ENCODE results near the gene RAB11B. TPM values are rescaled to one million over a fixed set of nuclear protein-coding genes. Genes with fewer than 3 reads are reported as not detected.
"Not testable (repeated sequence)": the region's sequence is repeated elsewhere in the genome, so short reads cannot be mapped to it uniquely, and the experiment has no call there.

RAB11B gene
- total and polyA plus RNA-seq, 2 of the 13 experiments (the other 11 are each of a cell fraction or from before 2014, with no cell fraction given), result 6.0 to 28.4 TPM

DNA sequence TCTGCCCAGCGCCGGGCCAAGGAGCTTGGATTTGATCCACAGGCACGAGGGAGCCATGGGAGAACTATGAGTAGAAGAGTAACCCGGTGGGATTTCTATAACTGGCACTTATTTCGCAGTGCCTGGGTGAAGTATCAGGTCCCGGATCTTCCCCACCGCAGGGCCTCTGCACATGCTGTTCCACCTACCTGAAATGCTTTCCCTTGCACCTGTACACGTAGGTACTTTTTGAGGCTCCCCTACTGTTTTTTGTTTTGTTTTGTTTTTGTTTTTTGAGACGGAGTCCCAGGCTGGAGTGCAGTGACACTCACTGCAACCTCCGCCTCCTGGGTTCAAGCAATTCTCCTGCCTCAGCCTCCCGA, 46.7 kb upstream of the RAB11B start:
- intact Hi-C loops (cut with micrococcal nuclease; ENCODE audit: unreplicated experiment) (no loop called here), in situ Hi-C loops (cut with HindIII; ENCODE audit: extremely low pct_ligation_motif_present, low pct_unique_long_range_greater_than_20kb) (no loop called here)
- no peak overlapping the region for H3K27ac ChIP-seq (ENCODE audit: extremely low read length, insufficient read depth, low read length)
- H3K4me1 ChIP-seq (ENCODE audit: insufficient read depth, low read length), result peaks cover 55% of the 10 kb centered on the region
- no TSS peak for BruUV-seq (replicated peaks)
- 32% methylated on average over 6 of the region's 11 CpGs for WGBS (ENCODE audit: low lambda C conversion rate)
- peak overlapping the region; percentile 86 for H3K4me2 ChIP-seq (ENCODE audit: low read depth, low read length)
- H3K9me3 ChIP-seq (ENCODE audit: low read length), result no peaks in the 10 kb centered on the region
- DNase-seq (ENCODE audit: low spot score), result no peak
- H4K20me1 ChIP-seq (ENCODE audit: insufficient read depth, low read length), result no peaks in the 10 kb centered on the region
- peak overlapping the region in 2 of 3 experiments; percentile 51 to 75; a peak in 2 of 6 replicates for H3K4me3 ChIP-seq (replicated peaks in 1 of 3; ENCODE audit: insufficient read depth in 1 of 3, low read depth in 2 of 3, low read length in 3 of 3)
- H3K79me2 ChIP-seq (ENCODE audit: insufficient read depth, low read length), result no peaks in the 10 kb centered on the region
- no peak for TF ChIP-seq MAZ (IDR thresholded peaks at IDR 0.05; ENCODE audit: borderline replicate concordance, low read depth, low read length)
- TF ChIP-seq MAZ (CRISPR knock-in tag; IDR thresholded peaks at IDR 0.05; ENCODE audit: low read depth), result no peak
- 0 out of 2 replicates have a peak, but pooled peaks have one; percentile 2 for TF ChIP-seq HNF4G (IDR thresholded peaks at IDR 0.05; ENCODE audit: borderline replicate concordance, low read depth, low read length)
- no peak for TF ChIP-seq HNF4G (CRISPR knock-in tag; IDR thresholded peaks at IDR 0.05; ENCODE audit: borderline replicate concordance, low read depth)
- TF ChIP-seq KDM4B (CRISPR knock-in tag; IDR thresholded peaks at IDR 0.05), result no peak
- TF ChIP-seq ZNF501 (CRISPR knock-in tag; IDR thresholded peaks at IDR 0.05), result 0 out of 2 replicates have a peak, but pooled peaks have one; percentile 2
- peak; percentile 59 for TF ChIP-seq ZMYM3 (CRISPR knock-in tag; IDR thresholded peaks at IDR 0.05)
- no peaks in the 10 kb centered on the region for H3K36me3 ChIP-seq (replicated peaks in 1 of 2; ENCODE audit: control insufficient read depth in 1 of 2, insufficient read depth in 2 of 2, low read length in 2 of 2)
- no peak for ATAC-seq
- no peak for FAIRE-seq
- H2AFZ ChIP-seq (ENCODE audit: low read length), result no peak overlapping the region
- ChIA-PET POLR2A (no interaction called here), CTCF (ENCODE audit: low intra/inter-chr PET ratio, low total read pairs) (no interaction called here)
- H3K27me3 ChIP-seq (ENCODE audit: control insufficient read depth in 1 of 2, insufficient read depth in 2 of 2, low read length in 2 of 2), result peaks cover 0 to 11% of the 10 kb centered on the region in 2 experiments; a peak in 3 of 5 replicates
- no peak overlapping the region for H3K9ac ChIP-seq (ENCODE audit: insufficient read depth, low read depth, low read length)

DNA sequence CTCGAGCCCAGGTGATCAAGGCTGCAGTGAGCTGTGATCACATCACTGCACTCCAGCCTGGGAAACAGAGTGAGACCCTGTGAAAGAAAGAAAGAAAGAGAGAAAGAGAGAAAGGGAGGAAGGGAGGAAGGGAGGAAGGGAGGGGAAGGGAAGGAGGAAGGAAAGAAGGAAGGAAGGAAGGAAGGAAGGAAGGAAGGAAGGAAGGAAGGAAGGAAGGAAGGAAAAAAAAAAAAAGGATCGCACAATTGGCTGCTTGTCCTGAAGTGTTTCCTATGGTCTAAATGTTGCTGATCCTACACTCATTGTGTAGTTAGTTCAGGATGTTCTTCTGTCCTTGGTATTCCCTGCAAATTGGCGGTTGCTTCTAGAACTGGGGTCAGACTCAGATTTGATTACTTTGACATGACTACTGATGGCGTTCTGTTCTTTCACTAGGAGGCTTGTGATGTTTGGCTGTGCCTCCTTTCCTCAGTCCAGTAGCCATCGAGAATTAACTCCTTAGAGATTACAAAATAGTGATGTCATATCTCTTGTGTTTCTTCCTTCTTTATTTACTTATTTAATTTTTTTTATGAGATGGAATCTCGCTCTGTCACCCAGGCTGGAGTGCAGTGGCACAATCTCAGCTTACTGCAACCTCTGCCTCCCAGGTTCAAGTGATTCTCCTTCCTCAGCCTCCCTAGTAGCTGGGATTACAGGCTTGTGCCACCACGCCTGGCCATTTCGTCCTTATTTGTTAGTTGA, 40.4 kb upstream of the RAB11B start:
- 49% methylated on average over 8 of the region's 8 CpGs for WGBS (ENCODE audit: low lambda C conversion rate)
- H3K4me3 ChIP-seq (replicated peaks in 1 of 3; ENCODE audit: insufficient read depth in 1 of 3, low read depth in 2 of 3, low read length in 3 of 3); H3K27me3 ChIP-seq (ENCODE audit: control insufficient read depth in 1 of 2, insufficient read depth in 2 of 2, low read length in 2 of 2); H3K36me3 ChIP-seq (replicated peaks in 1 of 2; ENCODE audit: control insufficient read depth in 1 of 2, insufficient read depth in 2 of 2, low read length in 2 of 2); DNase-seq (ENCODE audit: low spot score); H2AFZ ChIP-seq (ENCODE audit: low read length); CTCF ChIA-PET (ENCODE audit: low intra/inter-chr PET ratio, low total read pairs); BruUV-seq (replicated peaks); H3K27ac ChIP-seq (ENCODE audit: extremely low read length, insufficient read depth, low read length); H3K79me2 ChIP-seq (ENCODE audit: insufficient read depth, low read length); H3K9me3 ChIP-seq (ENCODE audit: low read length); H3K4me2 ChIP-seq (ENCODE audit: low read depth, low read length); FAIRE-seq; H3K9ac ChIP-seq (ENCODE audit: insufficient read depth, low read depth, low read length); ATAC-seq; H4K20me1 ChIP-seq (ENCODE audit: insufficient read depth, low read length); TF ChIP-seq ATF7, CREB1 (CRISPR knock-in tag; IDR thresholded peaks at IDR 0.05): not testable (repeated sequence)
- intact Hi-C loops (cut with micrococcal nuclease; ENCODE audit: unreplicated experiment), result loop anchor here (10.0 kb wide), 1 partner anchor 95 kb away; the partner anchor contains the start of gene HNRNPM
- in situ Hi-C loops (cut with HindIII; ENCODE audit: extremely low pct_ligation_motif_present, low pct_unique_long_range_greater_than_20kb), result loop anchor here (5.0 kb wide), 1 partner anchor 48 kb away; no protein-coding TSS in a partner anchor
- POLR2A ChIA-PET, result interaction anchor here (0.8 kb wide), 1 partner anchor 28 kb away, joined by 3 read pairs; the partner anchor contains the start of genes NDUFA7 and RPS28
- TF ChIP-seq ATF7 (IDR thresholded peaks at IDR 0.05) (peak; percentile 68), CREB1 (IDR thresholded peaks at IDR 0.05) (0 out of 2 replicates have a peak, but pooled peaks have one; percentile 22)
- H3K4me1 ChIP-seq (ENCODE audit: insufficient read depth, low read length), result peaks cover 44% of the 10 kb centered on the region
